Gastroesophageal sphincter (tissue), 4 donors: ENCODE data around the gene KLF9. TPM values are rescaled to one million over a fixed set of nuclear protein-coding genes. Genes with fewer than 3 reads are reported as not detected.

Experiments used
- ATAC-seq: fragments of 150-250 bp; one replicate; pipeline ENCODE4 v1.9.1; 2016; ENCODE audit warnings: mild to moderate bottlenecking, moderate library complexity
- H3K27ac ChIP-seq, 4 donors: fragments of 200-600 bp; sonication (generic) in 3 of 4; 1 replicate in 3 of 4; 2 replicates in 1 of 4; pipeline ENCODE4 v1.5.1; 2016 to 2019
- H3K27me3 ChIP-seq: fragments of 200-600 bp; sonication (generic); one replicate; pipeline ENCODE4 v1.5.1; 2019
- H3K36me3 ChIP-seq, 2 donors: fragments of 200-600 bp; sonication (generic); one replicate each; pipeline ENCODE4 v1.5.1; 2019; ENCODE audit warnings: control low read depth in 1 of 2
- H3K4me1 ChIP-seq, 3 donors: fragments of 200-600 bp; sonication (generic); 1 replicate in 2 of 3; 2 replicates in 1 of 3; pipeline ENCODE4 v1.5.1; 2016 to 2019; ENCODE audit warnings: control low read depth in 2 of 3
- H3K4me3 ChIP-seq, 2 donors: fragments of 200-600 bp; sonication (generic); one replicate each; pipeline ENCODE4 v1.5.1; 2019; ENCODE audit warnings: mild to moderate bottlenecking in 1 of 2, moderate library complexity in 1 of 2
- H3K9me3 ChIP-seq, 3 donors: fragments of 200-600 bp; sonication (generic); one replicate each; pipeline ENCODE4 v1.5.1; 2017 to 2019; ENCODE audit warnings: control low read depth in 2 of 3
- EP300 ChIP-seq: sonication (generic); formaldehyde crosslinking; IDR thresholded peaks from one replicate; pipeline ENCODE4 v1.6.1; 2017; ENCODE audit warnings: antibody characterized with exemption, mild to moderate bottlenecking
- POLR2A ChIP-seq, 2 donors: fragments of 450-650 bp; IDR thresholded peaks; one replicate each; pipeline ENCODE4 v1.6.1; 2017; ENCODE audit warnings: antibody characterized with exemption in 2 of 2, mild to moderate bottlenecking in 2 of 2, moderate library complexity in 1 of 2
- POLR2AphosphoS5 ChIP-seq: sonication (generic); formaldehyde crosslinking; IDR thresholded peaks from one replicate; pipeline ENCODE4 v1.6.1; 2017; ENCODE audit warnings: antibody characterized with exemption
- WGBS, 2 donors: methylation state at CpG; one replicate each; pipeline ENCODE4 v1.1.5; 2018; ENCODE audit warnings: low coverage in 1 of 2; 5-methylcytosine and 5-hydroxymethylcytosine counted together
- total RNA-seq, 4 donors: library from RNA; depleted of rRNA; stranded (reverse); fragments of >200 nt; gene quantifications; one replicate each; pipeline ENCODE4 v1.1.0, GENCODE V29; 2016
- TF ChIP-seq, protein P1 (sequence below), 4 experiments: fragments of 200-600 bp in 2 of 4; fragments of 450-650 bp in 2 of 4; sonication (generic) in 1 of 4; IDR thresholded peaks; one replicate each; pipeline ENCODE4 v1.5.1; 2017 to 2019; ENCODE audit warnings: antibody characterized with exemption in 4 of 4, mild to moderate bottlenecking in 2 of 4, moderate library complexity in 2 of 4

KLF9 gene
- total RNA-seq, 4 donors from 2014 or later: 117 to 224 (median 154) TPM

DNA sequence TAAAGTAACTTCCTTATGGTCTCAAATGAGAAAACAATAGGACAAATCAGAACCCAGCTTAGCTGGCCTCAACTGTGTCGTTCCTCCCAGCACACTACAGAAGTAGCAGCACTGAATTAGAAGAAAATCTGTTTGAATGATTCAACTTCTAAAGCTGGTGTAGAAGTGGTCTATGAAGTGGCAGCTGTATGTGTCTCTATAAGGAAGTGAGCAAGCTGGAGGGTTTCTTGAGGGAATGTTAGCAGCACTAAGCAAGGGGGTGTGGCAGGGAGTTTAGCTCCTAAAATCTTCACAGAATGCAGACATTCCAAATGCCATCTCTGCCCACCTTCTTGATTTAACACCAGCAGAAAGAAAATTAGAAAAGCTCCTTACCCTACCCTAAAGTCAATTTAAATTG is 4.1 kb downstream of the KLF9 start:
- H3K36me3 ChIP-seq: peaks cover 0 to 11% of the 10 kb centered on the region in 2 donors
- peak overlapping the region; percentile 100 for H3K27ac ChIP-seq
- no peak for TF ChIP-seq POLR2AphosphoS5
- TF ChIP-seq, protein P1, sequence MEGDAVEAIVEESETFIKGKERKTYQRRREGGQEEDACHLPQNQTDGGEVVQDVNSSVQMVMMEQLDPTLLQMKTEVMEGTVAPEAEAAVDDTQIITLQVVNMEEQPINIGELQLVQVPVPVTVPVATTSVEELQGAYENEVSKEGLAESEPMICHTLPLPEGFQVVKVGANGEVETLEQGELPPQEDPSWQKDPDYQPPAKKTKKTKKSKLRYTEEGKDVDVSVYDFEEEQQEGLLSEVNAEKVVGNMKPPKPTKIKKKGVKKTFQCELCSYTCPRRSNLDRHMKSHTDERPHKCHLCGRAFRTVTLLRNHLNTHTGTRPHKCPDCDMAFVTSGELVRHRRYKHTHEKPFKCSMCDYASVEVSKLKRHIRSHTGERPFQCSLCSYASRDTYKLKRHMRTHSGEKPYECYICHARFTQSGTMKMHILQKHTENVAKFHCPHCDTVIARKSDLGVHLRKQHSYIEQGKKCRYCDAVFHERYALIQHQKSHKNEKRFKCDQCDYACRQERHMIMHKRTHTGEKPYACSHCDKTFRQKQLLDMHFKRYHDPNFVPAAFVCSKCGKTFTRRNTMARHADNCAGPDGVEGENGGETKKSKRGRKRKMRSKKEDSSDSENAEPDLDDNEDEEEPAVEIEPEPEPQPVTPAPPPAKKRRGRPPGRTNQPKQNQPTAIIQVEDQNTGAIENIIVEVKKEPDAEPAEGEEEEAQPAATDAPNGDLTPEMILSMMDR (IDR thresholded peaks at IDR 0.05): no peak
- TF ChIP-seq POLR2A (IDR thresholded peaks at IDR 0.05): no peak
- TF ChIP-seq EP300: no peak
- ATAC-seq: no peak
- no peaks in the 10 kb centered on the region for H3K27me3 ChIP-seq
- H3K9me3 ChIP-seq: no peaks in the 10 kb centered on the region
- peak overlapping the region; percentile 94 to 98 for H3K4me3 ChIP-seq
- WGBS, 2 donors: 0% methylated on average over 1 of the region's 1 CpG
- peaks cover 13 to 53% (median 20%) of the 10 kb centered on the region in 3 donors for H3K4me1 ChIP-seq

GRCh38 chr9:70409800-70410199 is 4.7 kb downstream of the KLF9 start:
- TF ChIP-seq, protein P1 (IDR thresholded peaks at IDR 0.05): no peak
- TF ChIP-seq POLR2A (IDR thresholded peaks at IDR 0.05): no peak
- TF ChIP-seq EP300: no peak
- TF ChIP-seq POLR2AphosphoS5: peak; percentile 21
- 10 to 13% methylated on average over 2 of the region's 2 CpGs for WGBS, 2 donors
- H3K27me3 ChIP-seq: no peaks in the 10 kb centered on the region
- no peaks in the 10 kb centered on the region for H3K9me3 ChIP-seq
- H3K4me3 ChIP-seq: peak overlapping the region; percentile 94 to 98
- H3K27ac ChIP-seq: peak overlapping the region; percentile 100
- no peak for ATAC-seq
- H3K36me3 ChIP-seq: peaks cover 0 to 11% of the 10 kb centered on the region in 2 donors
- peaks cover 15 to 53% (median 24%) of the 10 kb centered on the region in 3 donors for H3K4me1 ChIP-seq

DNA sequence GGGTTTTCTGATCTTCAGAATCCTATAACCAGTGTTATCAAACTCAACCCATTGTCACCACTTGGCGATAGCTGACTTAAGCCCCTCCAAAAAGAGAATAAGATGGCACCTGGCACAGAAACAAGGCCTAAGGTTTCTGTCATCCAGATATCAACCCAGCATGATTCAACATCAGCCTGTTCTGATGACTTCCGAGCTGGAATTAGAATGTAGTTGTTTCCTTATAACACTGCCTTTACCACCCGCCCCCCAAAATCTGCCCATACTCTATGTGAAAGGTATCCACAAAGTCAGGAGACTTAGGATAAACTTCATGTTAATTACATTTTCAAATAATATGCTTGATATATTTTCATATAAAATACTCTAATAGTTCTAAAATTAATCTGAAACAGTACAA is 5.2 kb downstream of the KLF9 start:
- H3K4me1 ChIP-seq: peaks cover 16 to 57% (median 26%) of the 10 kb centered on the region in 3 donors
- H3K9me3 ChIP-seq: no peaks in the 10 kb centered on the region
- H3K4me3 ChIP-seq: peak overlapping the region; percentile 94 to 98
- 76 to 78% methylated on average over 3 of the region's 3 CpGs for WGBS, 2 donors
- H3K27me3 ChIP-seq: no peaks in the 10 kb centered on the region
- no peak for ATAC-seq
- peak overlapping the region; percentile 100 for H3K27ac ChIP-seq
- TF ChIP-seq POLR2AphosphoS5 (peak; percentile 24), POLR2A (IDR thresholded peaks at IDR 0.05) (no peak), EP300 (no peak)
- TF ChIP-seq, protein P1 (IDR thresholded peaks at IDR 0.05): no peak
- peaks cover 0 to 11% of the 10 kb centered on the region in 2 donors for H3K36me3 ChIP-seq

DNA sequence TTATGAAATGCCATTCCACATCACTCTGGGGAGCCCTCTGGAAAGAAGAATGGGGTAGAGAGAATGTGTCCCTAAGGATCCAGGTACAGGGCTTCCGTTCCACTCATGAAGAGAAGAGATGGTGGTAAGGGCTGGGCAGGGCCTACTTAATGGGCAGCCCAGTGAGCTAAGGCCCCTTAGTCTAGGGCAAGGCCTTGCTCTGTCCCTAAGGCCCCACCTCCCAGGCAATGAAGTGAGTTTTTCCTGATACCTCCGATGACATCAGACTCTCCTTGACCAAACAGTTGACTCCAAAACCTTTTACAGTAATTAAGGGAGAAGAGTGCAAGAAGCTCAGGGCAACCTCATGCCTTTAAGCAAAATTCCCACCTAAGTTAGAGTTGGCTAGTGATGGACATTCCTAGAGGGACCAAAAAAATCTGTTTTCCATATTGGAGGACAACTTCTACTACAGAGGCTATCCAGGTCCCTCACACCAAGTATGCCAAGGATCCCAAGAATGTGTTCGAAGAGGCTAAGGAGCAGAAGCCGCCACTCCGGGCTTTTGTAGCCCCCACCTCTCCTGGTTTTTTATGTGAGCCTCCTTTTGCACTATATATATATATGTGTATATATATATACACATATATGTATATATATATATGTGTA is 5.9 kb downstream of the KLF9 start:
- 79% methylated on average over 4 of the region's 5 CpGs; no CpG with 5 or more reads in 1 of the 2 donors for WGBS, 2 donors
- Histone ChIP-seq H3K27ac (peak overlapping the region; percentile 15 to 79 (median 73)), H3K36me3 (peaks cover 0 to 11% of the 10 kb centered on the region in 2 donors), H3K4me1 (peaks cover 23 to 65% (median 34%) of the 10 kb centered on the region in 3 donors), H3K9me3 (no peaks in the 10 kb centered on the region), H3K4me3 (peak overlapping the region; percentile 8 to 98), H3K27me3 (no peaks in the 10 kb centered on the region)
- peak; percentile 48 for TF ChIP-seq POLR2AphosphoS5
- TF ChIP-seq, protein P1 (IDR thresholded peaks at IDR 0.05): no peak
- ATAC-seq: no peak

GRCh38 chr9:70407081-70407503 is 7.4 kb downstream of the KLF9 start:
- WGBS, 2 donors: 30 to 55% methylated on average over 2 to 4 of the region's 4 CpGs

More at GRCh38 chr9:70407081-70407503, 7.4 kb downstream of the KLF9 start:
- Histone ChIP-seq H3K36me3 (peaks cover 0 to 11% of the 10 kb centered on the region in 2 donors), H3K27me3 (no peaks in the 10 kb centered on the region), H3K27ac (peak overlapping the region; percentile 69 to 79 (median 74)), H3K4me3 (peak overlapping the region; percentile 21 to 98), H3K4me1 (peaks cover 30 to 79% (median 47%) of the 10 kb centered on the region in 3 donors), H3K9me3 (no peaks in the 10 kb centered on the region)
- TF ChIP-seq POLR2A (IDR thresholded peaks at IDR 0.05) (no peak), POLR2AphosphoS5 (peak; percentile 57)
- no peak for ATAC-seq
